GM19395 (cell line): Measurements from ENCODE around the gene ZNF609.

Source experiments
- ATAC-seq: cut with Tn5 transposase; IDR thresholded peaks from one replicate; pipeline ENCODE4 v1.9.1; 2021; ENCODE audit warnings: mild to moderate bottlenecking, moderate library complexity; ENCODE audit not compliant: unreplicated experiment

The ZNF609 gene

DNA sequence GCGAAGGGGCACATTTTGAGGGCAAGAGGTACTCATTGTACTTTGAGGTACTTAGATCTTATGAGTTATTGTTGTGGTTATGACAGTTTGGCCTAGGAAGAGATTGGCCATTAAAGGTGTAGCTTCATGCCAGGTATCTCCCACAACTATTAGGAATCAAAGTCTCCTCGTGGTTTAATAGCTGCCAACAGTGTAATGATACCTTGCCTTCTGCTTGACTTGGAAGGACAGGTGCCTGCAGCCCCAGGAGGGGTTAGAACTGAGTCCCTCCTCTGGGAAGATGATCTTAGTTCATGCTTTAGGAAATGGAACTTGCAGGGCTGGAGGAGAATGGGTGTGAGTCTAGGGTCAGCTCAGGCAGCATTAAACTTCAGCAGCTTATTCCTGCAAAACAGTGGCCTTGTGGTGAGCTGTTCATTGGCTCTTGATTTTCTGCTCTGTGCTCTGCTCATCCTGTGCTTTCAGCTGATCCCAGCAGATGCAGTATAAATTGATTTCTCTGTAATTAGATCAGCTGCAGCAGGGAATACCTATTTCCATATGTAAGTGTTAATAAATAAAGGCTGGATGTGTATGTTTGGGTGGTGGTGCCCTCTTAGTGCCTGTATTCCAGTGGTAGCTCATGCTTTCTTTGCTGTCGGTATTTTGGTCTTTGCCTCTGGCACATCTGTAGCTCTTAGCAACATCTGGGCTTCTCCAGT lies 40.5 kb downstream of the ZNF609 start:
- ATAC-seq = no peak

DNA sequence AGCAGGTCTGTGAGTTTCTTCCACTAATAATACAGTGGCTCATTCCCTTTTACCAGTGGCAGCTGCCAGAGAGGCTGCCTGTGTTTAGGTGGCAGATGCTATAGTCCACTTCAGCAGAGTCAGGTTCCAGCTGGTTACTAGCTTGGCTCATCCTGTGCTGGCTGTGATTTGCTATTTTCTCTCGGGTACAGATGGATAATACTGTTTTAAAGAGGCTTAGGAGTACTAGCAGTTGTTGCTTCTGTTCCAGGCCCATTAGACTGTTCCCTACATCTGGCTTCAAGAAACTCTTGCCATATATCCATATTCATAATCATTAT lies 41.0 kb downstream of the ZNF609 start:
- no peak for ATAC-seq

DNA sequence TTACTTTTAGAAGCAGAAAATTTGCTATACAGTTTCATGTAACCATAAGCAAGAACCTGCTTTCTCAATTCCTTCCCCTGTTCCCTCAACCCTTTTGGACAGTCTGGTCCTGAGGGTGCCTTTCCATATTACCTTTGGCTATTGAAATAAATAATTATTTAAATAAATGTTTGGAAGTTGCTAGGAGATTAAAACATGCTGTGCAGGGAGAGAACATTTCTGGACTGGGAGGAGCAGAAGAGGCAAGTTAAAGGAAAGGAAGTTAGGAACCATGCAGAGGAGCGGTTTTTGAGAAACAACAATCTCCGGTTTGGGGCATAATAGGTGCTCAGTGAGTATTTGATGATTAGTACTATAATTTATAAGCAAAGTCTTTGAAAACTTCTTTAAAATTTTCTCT lies 41.8 kb downstream of the ZNF609 start:
- ATAC-seq = no peak

DNA sequence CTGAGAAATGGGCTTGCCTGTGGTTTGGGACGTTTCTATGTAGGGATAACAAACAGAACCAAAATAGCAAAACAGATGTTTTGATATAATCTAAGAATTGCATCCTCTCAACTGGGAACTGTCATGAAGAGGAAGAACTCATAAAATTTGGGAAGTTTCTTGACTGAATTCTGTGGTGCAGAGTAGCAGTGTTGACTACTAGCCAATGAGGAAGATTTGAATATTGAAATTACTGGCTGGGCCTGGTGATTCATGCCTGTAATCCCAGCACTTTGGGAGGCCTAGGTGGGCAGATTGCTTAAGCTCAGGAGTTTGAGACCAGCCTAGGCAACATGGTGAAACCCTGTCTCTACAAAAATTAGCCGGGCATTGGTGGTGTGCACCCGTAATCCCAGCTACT lies 42.2 kb downstream of the ZNF609 start:
- no peak for ATAC-seq

DNA sequence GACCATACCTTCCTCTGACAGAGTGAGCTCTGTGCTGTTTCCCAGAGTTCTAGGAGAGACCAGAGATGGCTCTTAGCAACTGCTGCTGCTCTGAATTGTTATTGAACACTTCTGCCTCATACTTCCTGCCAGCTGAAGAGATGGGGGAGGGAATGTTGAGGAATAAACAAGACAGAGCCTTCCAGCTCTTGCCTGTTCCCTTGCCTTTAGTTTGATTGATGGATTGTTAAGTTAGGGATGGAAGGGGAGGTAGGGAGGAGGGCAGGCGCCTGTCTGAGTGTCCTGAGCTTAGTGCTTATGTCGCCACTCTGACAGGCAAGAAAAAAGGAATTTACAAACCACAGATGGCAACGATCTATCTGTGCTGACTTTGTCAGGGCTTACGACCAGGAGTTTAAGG lies 42.8 kb downstream of the ZNF609 start:
- ATAC-seq = no peak

DNA sequence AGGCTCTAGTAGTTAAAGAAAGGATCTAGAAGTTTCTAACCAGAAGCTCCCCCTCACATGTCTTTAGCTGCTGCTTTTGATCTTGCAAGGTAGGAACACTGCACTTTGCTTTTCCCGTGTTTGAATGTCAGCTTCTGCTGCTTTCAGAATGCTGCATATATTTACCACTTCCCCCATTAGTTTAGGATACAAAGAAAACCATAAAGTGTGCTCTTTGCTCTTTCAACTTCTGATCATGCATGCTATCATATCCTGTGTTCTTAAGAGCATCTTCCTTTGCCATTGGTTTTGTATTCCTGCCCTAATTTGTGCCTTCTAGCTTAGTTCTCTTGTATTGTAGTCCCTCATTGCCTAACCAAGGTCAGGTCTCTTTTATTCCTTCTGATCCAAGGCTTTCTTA lies 43.3 kb downstream of the ZNF609 start:
- ATAC-seq = no peak

DNA sequence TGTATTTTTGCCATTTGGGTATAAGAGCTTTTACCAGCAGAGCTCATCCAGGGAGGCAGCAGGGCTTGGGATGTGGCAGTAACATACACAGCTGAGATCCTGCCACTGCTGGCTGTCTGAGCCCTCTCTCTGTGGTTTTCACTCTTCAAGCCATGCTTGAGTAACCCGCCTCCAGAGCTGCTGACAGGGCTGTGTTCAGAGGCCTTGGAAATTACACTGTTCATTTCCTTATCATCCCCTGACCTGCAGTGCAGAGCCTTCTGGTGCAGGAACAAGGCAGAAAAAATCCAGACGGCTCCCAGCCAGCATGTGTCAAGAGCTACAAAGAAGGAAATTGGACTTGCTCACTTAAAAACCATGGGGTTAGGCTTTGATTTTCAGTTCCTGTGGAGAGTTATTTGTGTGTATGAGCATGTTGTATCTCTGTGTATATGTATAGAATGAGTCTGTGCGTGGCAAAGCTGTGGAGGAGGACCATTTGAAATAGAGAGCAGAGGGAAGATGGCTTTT lies 47.0 kb downstream of the ZNF609 start:
- ATAC-seq = peak; percentile 81

DNA sequence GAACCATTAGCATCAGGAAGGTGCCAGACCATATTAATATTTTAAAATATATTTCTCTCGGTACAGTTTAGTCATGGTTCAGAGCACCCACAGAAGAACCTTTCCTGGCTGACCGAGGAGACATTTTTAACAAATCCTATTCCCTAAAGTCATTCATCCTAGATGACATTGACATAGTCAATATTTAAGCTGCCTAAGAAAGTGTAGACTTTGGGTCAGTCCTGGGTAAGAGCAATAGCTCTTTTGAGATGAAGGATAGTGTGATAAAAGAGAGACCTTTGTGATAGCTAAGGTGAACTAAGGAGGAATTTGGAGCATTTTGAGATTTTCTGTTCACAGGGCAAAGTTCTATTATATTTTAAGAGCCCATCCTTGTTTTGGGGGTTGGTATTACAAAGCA lies 47.5 kb downstream of the ZNF609 start:
- no peak for ATAC-seq

DNA sequence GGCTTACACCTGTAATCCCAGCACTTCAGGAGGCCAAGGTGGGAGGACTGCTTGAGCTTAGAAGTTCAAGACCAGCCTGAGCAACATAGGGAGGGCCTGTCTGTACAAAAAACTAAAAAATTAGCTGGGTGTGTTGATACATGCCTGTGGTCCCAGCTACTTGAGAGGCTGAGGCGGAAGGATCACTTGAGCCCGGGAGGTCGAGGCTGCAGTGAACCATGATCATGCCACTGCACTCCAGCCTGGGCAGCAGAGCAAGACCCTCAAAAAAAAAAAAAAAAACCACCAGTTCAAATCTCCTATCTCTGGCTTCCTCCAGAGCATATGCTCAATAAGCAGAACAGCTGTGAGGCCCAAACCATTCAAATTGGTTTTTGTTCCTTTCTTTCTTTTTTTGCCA lies 53.4 kb downstream of the ZNF609 start:
- no peak for ATAC-seq

DNA sequence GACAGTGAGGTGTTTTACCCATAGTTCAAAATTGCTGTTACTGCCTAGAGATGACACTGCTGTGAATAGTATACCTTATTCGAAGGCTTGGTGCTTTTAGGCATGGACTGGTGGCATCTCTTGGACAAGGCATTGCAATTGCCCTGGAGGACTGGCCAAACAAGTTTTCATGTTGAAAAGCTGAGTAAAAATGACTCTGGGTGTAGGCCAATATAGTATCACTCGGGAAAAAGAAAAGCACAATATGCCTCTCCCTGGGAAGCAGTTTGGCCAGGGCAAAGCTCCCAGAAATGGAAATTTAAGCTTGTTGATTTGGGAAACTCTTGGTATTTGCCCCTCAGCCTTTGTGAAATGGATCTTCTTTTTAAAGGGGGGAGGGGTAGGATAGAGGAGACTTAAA lies 54.8 kb downstream of the ZNF609 start:
- ATAC-seq = no peak

DNA sequence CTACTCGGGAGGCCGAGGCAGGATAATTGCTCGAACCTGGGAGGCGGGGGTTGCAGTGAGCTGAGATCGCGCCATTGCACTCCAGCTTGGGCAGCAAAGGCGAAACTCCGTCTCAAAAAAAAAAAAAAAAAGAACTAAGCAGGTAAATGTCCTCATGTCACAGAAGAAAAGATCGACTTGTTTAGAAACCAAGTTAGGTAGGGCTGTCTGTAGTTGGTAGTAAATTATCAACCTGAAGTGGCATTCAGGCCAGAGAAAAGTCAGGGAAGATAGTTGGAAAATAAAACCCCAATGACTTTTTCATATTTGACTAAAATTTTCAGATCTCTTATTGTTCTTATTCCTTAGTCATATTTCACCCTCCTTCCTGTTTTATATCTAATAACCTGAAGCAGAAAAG lies 55.4 kb downstream of the ZNF609 start:
- ATAC-seq = no peak

DNA sequence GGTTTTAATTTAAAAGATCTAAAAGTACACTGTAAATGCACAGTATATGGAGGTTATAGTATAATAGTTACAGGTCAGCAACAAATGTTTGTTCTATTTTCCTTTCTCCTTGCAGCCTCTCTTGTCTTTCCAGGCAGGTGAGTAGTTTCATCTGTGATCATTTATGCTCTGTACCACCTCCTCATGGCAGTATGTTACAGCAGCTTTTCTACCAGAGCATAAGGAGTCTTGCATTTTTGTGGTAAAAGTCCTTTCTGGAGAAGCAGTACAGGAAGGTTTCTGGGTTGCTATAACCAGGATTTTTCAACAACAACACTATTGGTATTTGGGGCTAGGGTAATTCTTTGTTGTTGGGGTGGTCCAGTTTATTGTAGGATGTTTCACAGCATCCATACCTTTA lies 59.5 kb downstream of the ZNF609 start:
- no peak for ATAC-seq

DNA sequence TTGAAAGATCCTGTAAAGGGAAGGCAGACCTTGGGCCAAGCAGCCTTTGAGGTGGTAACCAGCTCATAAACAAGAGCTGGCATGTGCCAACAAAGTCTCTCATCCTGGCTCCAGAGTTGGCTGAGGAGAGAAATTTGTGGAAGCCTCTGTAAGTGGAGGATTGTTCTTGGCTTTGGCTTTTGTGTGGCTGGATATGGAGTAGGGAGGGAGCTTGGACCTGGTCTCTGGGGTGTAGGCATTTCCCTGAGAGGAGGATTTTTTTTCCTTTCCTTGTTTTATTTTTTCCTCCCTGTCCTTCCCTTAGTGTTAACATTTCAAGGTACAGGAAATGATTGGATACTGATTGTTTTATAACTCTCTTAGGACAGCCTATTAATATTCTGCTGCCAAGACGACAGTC lies 60.8 kb downstream of the ZNF609 start:
- no peak for ATAC-seq

DNA sequence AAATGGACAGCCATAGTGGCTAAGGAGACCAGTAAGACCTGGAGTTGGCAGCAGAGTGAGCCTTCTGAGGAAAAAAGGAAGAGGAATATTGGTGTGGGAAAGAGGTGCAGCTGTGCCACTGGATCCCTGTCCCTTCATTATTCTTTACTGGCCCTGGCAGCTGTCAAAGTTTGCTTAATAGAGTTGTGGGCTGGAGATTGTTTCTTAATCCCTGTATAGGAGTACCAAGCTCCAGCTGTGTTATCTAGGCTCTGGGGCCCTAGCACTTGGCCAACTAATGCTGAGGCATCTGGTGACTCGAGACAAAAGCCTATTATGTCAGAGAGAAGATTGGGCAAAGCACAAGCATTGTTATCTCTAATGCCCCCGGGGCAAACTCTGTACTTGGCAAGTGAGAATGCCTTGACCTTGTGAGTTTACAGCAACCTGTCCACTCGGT lies 61.4 kb downstream of the ZNF609 start:
- ATAC-seq = no peak

DNA sequence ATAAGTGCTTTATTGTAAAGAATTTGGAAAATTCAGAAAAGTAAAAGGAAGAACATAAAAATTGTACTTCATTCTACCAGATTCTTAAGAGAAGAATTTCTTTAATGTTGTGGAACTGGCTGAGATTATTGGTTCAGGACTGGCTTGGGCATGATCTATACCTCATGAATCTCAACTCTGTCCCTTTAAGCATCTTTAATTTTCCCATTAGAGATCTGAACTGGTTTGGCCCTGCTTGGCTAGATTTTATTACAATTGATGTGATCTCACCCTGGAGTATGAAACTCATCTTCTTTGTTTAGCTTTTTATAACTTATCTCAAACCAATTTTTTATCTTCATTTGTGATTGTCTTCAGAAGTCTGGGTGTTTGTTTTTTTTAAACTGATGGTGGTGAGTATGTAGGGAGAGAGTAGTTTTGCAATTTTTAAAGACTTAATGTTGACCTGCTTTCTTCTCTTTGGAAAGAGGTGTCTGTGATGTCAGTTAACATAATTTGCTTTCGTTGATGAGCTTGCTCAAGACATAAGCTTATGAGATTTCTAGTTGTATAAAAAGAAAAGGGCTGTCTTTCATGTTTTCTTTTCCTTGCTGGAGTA lies 61.9 kb downstream of the ZNF609 start:
- no peak for ATAC-seq

DNA sequence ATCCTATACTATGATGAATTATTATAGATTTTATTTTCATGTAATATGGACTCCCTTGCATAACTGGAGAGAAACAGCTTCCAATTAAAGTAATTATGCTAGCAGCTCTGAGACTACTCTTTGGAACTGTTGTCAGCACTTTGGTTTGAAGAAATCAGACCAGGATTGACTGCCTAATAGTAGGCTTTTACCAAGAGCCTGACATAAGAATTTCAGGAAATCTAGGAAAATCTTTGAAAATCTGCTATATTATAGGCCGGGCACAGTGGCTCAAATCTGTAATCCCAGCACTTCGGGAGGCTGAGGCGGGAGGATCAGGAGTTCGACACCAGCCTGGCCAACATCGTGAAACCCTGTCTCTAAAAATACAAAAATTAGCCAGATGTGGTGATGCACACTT lies 62.9 kb downstream of the ZNF609 start:
- ATAC-seq = no peak

DNA sequence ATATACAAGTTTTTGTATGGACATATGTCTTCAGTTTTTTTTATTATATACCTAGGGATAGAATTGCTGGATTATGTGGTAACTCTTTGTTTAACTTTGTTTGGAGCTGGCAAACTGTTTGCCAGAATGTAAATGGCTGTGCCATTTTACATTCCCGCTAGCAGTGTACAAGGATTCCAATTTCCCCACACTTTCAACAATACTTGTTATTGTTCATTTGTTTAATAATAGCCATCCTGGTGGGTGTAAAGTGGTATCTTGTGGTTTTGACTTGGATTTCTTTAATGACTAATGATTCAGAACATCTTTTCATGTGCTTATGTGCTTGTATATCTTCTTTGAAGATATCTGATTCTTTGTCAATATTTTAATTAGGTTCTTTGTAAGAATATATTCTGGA lies 64.4 kb downstream of the ZNF609 start:
- ATAC-seq = no peak

DNA sequence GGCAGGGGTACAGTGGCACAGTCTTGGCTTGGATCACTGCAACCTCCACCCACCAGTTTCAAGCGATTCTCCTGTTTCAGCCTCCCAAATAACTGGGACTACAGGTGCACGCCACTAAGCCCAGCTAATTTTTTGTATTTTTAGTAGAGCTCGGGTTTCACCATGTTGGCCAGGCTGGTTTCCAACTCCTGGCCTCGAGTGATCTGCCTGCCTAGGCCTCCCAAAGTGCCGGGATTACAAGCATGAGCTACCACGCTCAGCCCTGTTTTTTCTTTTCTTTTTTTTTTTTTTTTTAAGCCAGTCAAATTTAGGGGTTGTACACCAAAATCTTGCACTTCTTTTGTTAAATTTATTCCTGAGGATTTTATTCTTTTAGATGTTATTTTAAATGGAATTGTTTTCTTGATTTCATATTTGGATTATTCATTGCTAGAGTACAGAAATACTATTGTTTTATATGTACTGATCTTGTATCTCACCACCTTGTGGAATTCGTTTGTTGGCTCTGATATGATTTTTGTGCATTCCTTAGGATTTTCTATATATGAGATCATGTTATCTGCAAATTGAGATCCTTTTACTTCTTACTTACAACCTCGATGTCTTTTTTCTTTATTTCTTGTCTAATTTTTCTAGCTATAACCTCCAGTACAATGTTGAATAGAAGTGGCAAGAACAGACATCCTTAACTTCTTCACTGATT lies 65.6 kb downstream of the ZNF609 start:
- ATAC-seq = no peak

DNA sequence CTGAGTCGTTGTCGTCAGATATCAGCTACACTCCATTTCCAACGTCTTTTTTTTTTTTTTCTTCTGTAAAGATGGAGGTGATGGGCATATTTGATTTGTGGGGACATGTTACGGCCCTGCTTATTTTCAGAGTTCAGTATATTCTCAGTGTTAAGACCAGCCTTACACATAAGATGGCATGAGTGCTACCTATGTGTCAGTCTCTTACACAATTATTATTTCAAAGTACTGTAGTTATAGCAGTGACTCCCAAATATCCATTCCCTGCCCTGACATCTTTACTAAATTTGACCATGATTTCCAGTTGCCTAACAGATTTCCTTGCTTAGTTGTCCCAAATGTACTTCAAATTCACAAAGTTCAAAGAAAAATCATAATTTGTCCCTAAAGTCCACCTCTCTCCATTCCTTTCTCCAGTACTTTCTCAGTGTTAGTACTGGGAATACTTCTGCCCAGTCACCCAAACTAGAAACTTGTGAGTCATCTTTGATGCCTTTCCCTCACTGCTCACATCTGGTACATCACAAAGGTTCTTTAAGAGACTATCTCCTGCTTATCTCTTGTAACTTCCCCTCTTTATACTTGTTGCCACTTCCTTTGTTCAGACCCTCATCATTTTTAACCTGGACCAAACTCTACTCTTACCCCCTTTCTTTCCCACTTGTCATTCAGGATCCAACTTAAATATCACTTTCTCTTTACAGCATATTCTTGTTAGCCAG lies 67.0 kb downstream of the ZNF609 start:
- no peak for ATAC-seq

DNA sequence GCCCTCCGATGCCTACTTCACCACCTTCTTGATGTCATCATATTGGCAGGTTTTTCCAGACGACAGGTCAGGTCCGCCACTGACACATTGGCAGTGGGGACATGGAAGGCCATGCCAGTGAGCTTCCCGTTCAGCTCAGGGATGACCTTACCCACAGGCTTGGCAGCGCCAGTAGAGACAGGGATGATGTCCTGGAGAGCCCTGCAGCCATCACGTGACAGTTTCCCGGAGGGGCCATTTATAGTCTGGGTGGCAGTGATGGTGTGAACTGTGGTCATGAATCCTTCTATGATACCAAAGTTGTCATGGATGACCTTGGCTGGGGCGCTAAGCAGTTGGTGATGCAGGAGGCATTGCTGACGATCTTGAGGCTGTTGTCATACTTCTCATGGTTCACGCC lies 68.5 kb downstream of the ZNF609 start:
- ATAC-seq = no peak

DNA sequence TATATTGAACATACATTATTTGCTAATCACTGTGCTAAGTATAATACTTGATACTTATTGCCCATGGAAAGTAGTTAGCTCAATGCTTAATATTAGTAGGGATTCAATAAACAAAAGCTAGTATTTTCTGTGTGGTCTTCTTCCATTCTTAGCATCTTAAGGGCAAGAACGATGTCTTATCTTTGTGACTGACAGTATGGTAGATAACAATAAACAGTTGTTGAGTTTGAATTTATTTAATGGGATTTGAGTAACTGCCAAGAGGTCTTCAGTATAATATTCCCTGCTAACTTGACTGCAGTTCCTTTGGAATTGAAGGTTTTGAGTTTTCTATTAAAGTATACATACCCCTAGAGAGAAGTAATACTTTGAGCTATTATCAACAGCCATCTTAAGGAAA lies 70.1 kb downstream of the ZNF609 start:
- ATAC-seq = no peak

DNA sequence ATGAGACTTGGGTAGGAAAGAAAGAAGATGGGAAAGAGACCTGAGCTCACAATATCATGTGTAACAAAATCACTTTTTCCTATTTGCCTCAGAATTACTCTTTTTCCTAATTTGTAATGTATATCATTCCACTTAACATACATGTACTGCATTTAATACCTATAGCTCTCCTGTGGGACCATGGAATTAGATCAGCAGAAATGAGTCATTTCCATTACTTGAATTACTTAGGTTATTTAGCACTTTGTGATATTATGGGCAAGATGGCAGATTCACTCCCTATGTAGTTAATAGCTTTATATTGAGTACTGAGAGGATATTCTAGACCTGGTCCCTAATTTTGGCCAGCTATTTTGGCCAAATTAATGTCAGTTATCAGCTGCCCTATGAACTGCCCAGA lies 70.5 kb downstream of the ZNF609 start:
- ATAC-seq = no peak
